ENCODE results near the gene TMEM178B.

GRCh38 chr7:141387521-141388217 is 313.8 kb downstream of the TMEM178B start:
- TF ChIP-seq CTCF (IDR thresholded peaks at IDR 0.05; ENCODE audit: low read depth, low read length, poor library complexity, severe bottlenecking) (no peak), EZH2phosphoT487 (IDR thresholded peaks at IDR 0.05; ENCODE audit: borderline replicate concordance, low read length) (no peak)

All from DOHH2 (cell line).